ENCODE data around the gene WDR43. TPM values are rescaled to one million over a fixed set of nuclear protein-coding genes. Genes with fewer than 3 reads are reported as not detected.

The WDR43 gene
- total and polyA plus RNA-seq, 2 experiments from 2014 or later: 101 to 140 TPM

GRCh38 chr2:28904295-28904694 is 9.8 kb downstream of the WDR43 start:
- H3K27me3 Mint-ChIP-seq (ENCODE audit: insufficient read depth, low read depth, poor library complexity): no peaks in the 10 kb centered on the region
- Histone ChIP-seq H3K27me3 (ENCODE audit: insufficient read depth) (no peaks in the 10 kb centered on the region), H3K36me3 (ENCODE audit: insufficient read depth) (peaks cover 60% of the 10 kb centered on the region), H3K4me3 (no peak overlapping the region), H3K4me1 (ENCODE audit: insufficient read depth) (0 out of 2 replicates have a peak, but pooled peaks cover under 1% of the 10 kb centered on the region), H3K79me2 (replicated peaks; ENCODE audit: insufficient read depth) (peaks cover 100% of the 10 kb centered on the region), H3K4me2 (no peak overlapping the region), H3F3A (replicated peaks; ENCODE audit: low read depth) (peaks cover 4% of the 10 kb centered on the region; the same call in 1 of the 2 replicates), H3K9me2 (ENCODE audit: insufficient read depth) (no peaks in the 10 kb centered on the region), H2AFZ (no peak overlapping the region), H4K20me1 (replicated peaks; ENCODE audit: insufficient read depth) (peaks cover 85% of the 10 kb centered on the region), H3K27ac (ENCODE audit: low read depth) (no peak overlapping the region; the same call in 1 of the 2 replicates)
- H3K9me3 Mint-ChIP-seq: no peaks in the 10 kb centered on the region
- H3K4me3 Mint-ChIP-seq: no peak overlapping the region
- peaks cover 12% of the 10 kb centered on the region for H3K4me1 Mint-ChIP-seq
- H3K27ac Mint-ChIP-seq: no peak overlapping the region
- DNase-seq (ENCODE audit: low spot score) (no peak), ATAC-seq (no peak)
- no peak for TF ChIP-seq ZNF114 (CRISPR knock-in tag; IDR thresholded peaks at IDR 0.05)
- no peak for TF ChIP-seq ETS1 (IDR thresholded peaks at IDR 0.05)
- TF ChIP-seq ZNF462 (CRISPR knock-in tag; IDR thresholded peaks at IDR 0.05): no peak
- no peak for TF ChIP-seq ZNF331 (CRISPR knock-in tag; IDR thresholded peaks at IDR 0.05; ENCODE audit: low read depth)
- TF ChIP-seq CTCF (conservative IDR thresholded peaks at IDR 0.05; ENCODE audit: low read depth in 2 of 2): no peak
- TF ChIP-seq EZH2 (IDR thresholded peaks at IDR 0.05; ENCODE audit: low read depth, unreplicated experiment): no peak
- no peak for TF ChIP-seq JUNB (IDR thresholded peaks at IDR 0.05; ENCODE audit: unreplicated experiment)
- TF ChIP-seq POLR2AphosphoS5 (IDR thresholded peaks at IDR 0.05; ENCODE audit: low read depth): no peak
- TF ChIP-seq NANOG (IDR thresholded peaks at IDR 0.05; ENCODE audit: borderline replicate concordance): no peak
- peaks cover 71% of the 10 kb centered on the region for H3K36me3 Mint-ChIP-seq (ENCODE audit: low read depth)

All from GM23338 (cell line).